HG03342 (cell line): Measurements from ENCODE around the gene MDK.

ENCODE experiments used
- ATAC-seq: cut with Tn5 transposase; IDR thresholded peaks from one replicate; pipeline ENCODE4 v1.9.1; 2021; ENCODE audit warnings: mild to moderate bottlenecking, moderate library complexity; ENCODE audit not compliant: unreplicated experiment

Gene MDK

GRCh38 chr11:46347637-46348311 lies 33.7 kb upstream of the MDK start:
- ATAC-seq = no peak

GRCh38 chr11:46348566-46349401 lies 32.7 kb upstream of the MDK start:
- ATAC-seq = no peak

- ATAC-seq = no peak
These were observed 30.8 kb upstream of the MDK start for GRCh38 chr11:46350695-46351094.

- no peak for ATAC-seq
These were observed 30.3 kb upstream of the MDK start for GRCh38 chr11:46351148-46351547.

- ATAC-seq = no peak
These were observed 29.9 kb upstream of the MDK start for GRCh38 chr11:46351606-46352005.

GRCh38 chr11:46352063-46352841 lies 29.2 kb upstream of the MDK start:
- ATAC-seq = no peak

- ATAC-seq = no peak
These were observed 27.8 kb upstream of the MDK start for GRCh38 chr11:46353698-46354097.

GRCh38 chr11:46356924-46357482 lies 24.5 kb upstream of the MDK start:
- ATAC-seq = no peak

GRCh38 chr11:46357483-46357936 lies 24.0 kb upstream of the MDK start:
- no peak for ATAC-seq

GRCh38 chr11:46359953-46360352 lies 21.5 kb upstream of the MDK start:
- no peak for ATAC-seq

GRCh38 chr11:46360878-46361277 lies 20.6 kb upstream of the MDK start:
- no peak for ATAC-seq

- ATAC-seq = peak; percentile 90
These were observed 19.9 kb upstream of the MDK start for GRCh38 chr11:46361283-46362155.

- no peak for ATAC-seq
These were observed 19.1 kb upstream of the MDK start for GRCh38 chr11:46362156-46363030.

- no peak for ATAC-seq
These were observed 18.4 kb upstream of the MDK start for GRCh38 chr11:46363031-46363407.

GRCh38 chr11:46363455-46364005 lies 17.9 kb upstream of the MDK start:
- no peak for ATAC-seq

- ATAC-seq = no peak
These were observed 17.4 kb upstream of the MDK start for GRCh38 chr11:46364056-46364455.

- no peak for ATAC-seq
These were observed 16.7 kb upstream of the MDK start for GRCh38 chr11:46364791-46365190.

GRCh38 chr11:46366260-46366659 lies 15.2 kb upstream of the MDK start:
- ATAC-seq = no peak

- ATAC-seq = no peak
These were observed 14.8 kb upstream of the MDK start for GRCh38 chr11:46366661-46367161.
